Gastrocnemius medialis (tissue), 4 donors: ENCODE data around the gene ARAP3. TPM values are rescaled to one million over a fixed set of nuclear protein-coding genes. Genes with fewer than 3 reads are reported as not detected.

Source experiments
- ATAC-seq, 2 donors: fragments of 150-250 bp; one replicate each; pipeline ENCODE4 v1.9.1; 2016
- DNase-seq, 2 donors: peaks; one replicate each; pipeline ENCODE4 v3.0.0-alpha.2; 2019
- H3K27ac ChIP-seq, 4 donors: fragments of 200-600 bp; sonication (generic); 1 replicate in 1 of 4; 2 replicates in 3 of 4; pipeline ENCODE4 v1.5.1; 2016 to 2018; ENCODE audit warnings: mild to moderate bottlenecking in 2 of 4, moderate library complexity in 1 of 4
- H3K27me3 ChIP-seq, 3 donors: fragments of 200-600 bp; sonication (generic) in 2 of 3; 1 replicate in 1 of 3; 2 replicates in 2 of 3; pipeline versions ENCODE4 v1.5.1 to v1.6.0; 2016 to 2019; ENCODE audit warnings: mild to moderate bottlenecking in 1 of 3, moderate library complexity in 1 of 3
- H3K36me3 ChIP-seq, 2 donors: fragments of 200-600 bp; sonication (generic) in 1 of 2; one replicate each; pipeline ENCODE4 v1.5.1; 2017 to 2018
- H3K4me1 ChIP-seq, 2 donors: fragments of 200-600 bp; sonication (generic) in 1 of 2; one replicate each; pipeline ENCODE4 v1.5.1; 2016 to 2017; ENCODE audit warnings: mild to moderate bottlenecking in 2 of 2
- H3K4me3 ChIP-seq, 4 donors: fragments of 200-600 bp; sonication (generic) in 3 of 4; 1 replicate in 1 of 4; 2 replicates in 3 of 4; pipeline ENCODE4 v1.5.1; 2016 to 2019; ENCODE audit warnings: mild to moderate bottlenecking in 2 of 4
- H3K9me3 ChIP-seq, 3 donors: fragments of 200-600 bp; sonication (generic) in 2 of 3; 1 replicate in 1 of 3; 2 replicates in 2 of 3; pipeline ENCODE4 v1.5.1; 2016 to 2019
- POLR2A ChIP-seq, 2 donors: fragments of 450-650 bp; IDR thresholded peaks; one replicate each; pipeline ENCODE4 v1.6.1; 2017; ENCODE audit warnings: antibody characterized with exemption in 2 of 2, mild to moderate bottlenecking in 2 of 2, moderate library complexity in 2 of 2
- in situ Hi-C, 4 donors: fragments of 200-750 bp; cut with MboI; loops; one replicate each; pipeline versions ENCODE4 v1.15.0 to v1.8.0; 2017; ENCODE audit warnings: low sequenced_read_pairs in 4 of 4
- intact Hi-C: fragments of 100-400 bp; cut with DNase I; formaldehyde crosslinking; loops from one replicate; pipeline ENCODE4 v1.15.1; 2023; ENCODE audit warnings: low total_unique reads
- total RNA-seq, 4 donors: library from RNA; depleted of rRNA; stranded (reverse); fragments of >200 nt; gene quantifications; one replicate each; pipeline versions ENCODE4 v1.1.0 to v1.2.3, GENCODE V29; 2016
- TF ChIP-seq, protein P1 (sequence below), 5 experiments: fragments of 450-650 bp in 3 of 5; fragments of 200-600 bp in 2 of 5; sonication (generic) in 2 of 5; IDR thresholded peaks in 4 of 5; conservative IDR thresholded peaks in 1 of 5; 1 replicate in 4 of 5; 2 replicates in 1 of 5; pipeline ENCODE4 v1.5.1; 2016 to 2019; ENCODE audit warnings: antibody characterized with exemption in 5 of 5, mild to moderate bottlenecking in 3 of 5, moderate library complexity in 3 of 5

Gene ARAP3
- total RNA-seq, 4 donors from 2014 or later, result 1.6 to 5.5 (median 3.0) TPM

DNA sequence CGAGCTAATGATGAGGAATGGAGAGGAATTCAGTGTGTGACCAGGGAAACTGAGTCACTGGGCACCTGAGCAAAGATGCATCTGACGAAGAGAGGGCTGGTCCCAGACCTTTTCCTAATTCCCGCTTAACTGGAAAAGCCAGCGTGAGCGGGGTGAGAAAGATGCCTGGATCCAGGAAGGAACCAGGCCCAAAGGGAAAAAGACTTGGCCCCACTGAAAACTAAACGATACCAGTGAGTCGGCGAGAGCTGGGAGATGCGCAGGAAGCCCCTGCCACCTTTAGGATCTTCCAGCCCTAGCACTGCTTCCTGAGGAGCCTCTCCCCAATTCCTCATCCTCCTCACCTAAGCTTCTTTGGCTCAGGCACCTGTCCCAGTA, 30.3 kb downstream of the ARAP3 start:
- peak overlapping the region; percentile 49 to 75 (median 57) for H3K4me3 ChIP-seq
- in situ Hi-C loops, result no loop called here
- peak in 1 of 2 donors; percentile 22 for ATAC-seq
- H3K36me3 ChIP-seq, result no peaks in the 10 kb centered on the region
- peak overlapping the region in 3 of 4 donors; percentile 3 to 43 (median 12) for H3K27ac ChIP-seq
- H3K9me3 ChIP-seq, result no peaks in the 10 kb centered on the region
- H3K27me3 ChIP-seq, result no peaks in the 10 kb centered on the region
- peaks cover 0 to 5% of the 10 kb centered on the region in 2 donors for H3K4me1 ChIP-seq
- DNase-seq, result no peak
- intact Hi-C loops, result no loop called here
- TF ChIP-seq POLR2A (IDR thresholded peaks at IDR 0.05), result no peak
- TF ChIP-seq, protein P1, sequence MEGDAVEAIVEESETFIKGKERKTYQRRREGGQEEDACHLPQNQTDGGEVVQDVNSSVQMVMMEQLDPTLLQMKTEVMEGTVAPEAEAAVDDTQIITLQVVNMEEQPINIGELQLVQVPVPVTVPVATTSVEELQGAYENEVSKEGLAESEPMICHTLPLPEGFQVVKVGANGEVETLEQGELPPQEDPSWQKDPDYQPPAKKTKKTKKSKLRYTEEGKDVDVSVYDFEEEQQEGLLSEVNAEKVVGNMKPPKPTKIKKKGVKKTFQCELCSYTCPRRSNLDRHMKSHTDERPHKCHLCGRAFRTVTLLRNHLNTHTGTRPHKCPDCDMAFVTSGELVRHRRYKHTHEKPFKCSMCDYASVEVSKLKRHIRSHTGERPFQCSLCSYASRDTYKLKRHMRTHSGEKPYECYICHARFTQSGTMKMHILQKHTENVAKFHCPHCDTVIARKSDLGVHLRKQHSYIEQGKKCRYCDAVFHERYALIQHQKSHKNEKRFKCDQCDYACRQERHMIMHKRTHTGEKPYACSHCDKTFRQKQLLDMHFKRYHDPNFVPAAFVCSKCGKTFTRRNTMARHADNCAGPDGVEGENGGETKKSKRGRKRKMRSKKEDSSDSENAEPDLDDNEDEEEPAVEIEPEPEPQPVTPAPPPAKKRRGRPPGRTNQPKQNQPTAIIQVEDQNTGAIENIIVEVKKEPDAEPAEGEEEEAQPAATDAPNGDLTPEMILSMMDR (IDR thresholded peaks at IDR 0.05 in 4 of 5, conservative IDR thresholded peaks at IDR 0.05 in 1 of 5), result no peak

DNA sequence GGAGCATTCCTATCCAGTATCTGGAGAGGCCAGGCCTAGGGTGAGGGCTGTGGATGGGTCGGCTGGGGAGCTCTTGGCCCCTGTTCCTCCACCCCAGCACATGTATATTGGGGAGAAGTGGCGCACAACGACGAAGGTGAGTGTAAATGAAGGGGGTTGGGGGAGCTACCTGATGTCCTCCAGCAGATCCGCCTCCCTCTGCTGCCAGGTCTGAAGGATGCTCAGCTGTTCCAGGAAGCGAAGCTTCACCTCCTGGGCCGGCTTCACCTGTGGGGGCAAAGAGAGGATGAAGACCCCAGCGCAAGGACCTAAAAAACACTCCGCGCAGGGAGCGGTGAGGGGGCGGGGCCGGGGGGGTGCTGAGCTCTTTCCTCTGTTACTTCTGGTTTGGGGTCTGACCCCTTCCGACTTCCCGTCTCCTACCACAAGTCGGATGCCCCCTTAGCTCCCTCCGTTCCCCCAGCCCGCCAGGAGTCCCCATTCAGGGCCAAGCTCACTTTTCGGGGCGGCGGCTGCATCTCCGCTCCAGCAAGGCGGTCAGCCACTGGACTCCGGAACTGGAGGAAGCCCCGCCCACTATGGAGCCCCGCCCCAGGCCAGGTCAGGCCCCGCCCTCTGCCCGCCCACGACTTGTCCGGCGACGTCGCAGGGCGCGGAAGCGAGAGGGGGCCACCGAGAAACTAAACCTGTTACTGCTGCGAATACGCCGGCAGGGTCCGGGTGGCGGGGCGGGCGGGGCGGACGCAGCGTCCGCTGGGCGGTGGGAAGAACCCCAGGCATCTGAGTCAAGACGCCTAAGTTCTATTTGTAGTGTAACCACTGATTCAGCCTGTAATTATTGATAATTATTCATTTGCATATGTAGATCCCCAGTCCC, 30.9 kb downstream of the ARAP3 start, which contains the start of gene FCHSD1:
FCHSD1 (minus strand) TSS at position 568 of the 877 bp plus-strand sequence; CDS start at position 518, 50 bp downstream.
- DNase-seq (peak; percentile 70 to 78), ATAC-seq (peak; percentile 84 to 87)
- in situ Hi-C loops, result no loop called here
- Histone ChIP-seq H3K9me3 (no peaks in the 10 kb centered on the region), H3K27me3 (no peaks in the 10 kb centered on the region), H3K4me1 (peaks cover 0 to 5% of the 10 kb centered on the region in 2 donors), H3K36me3 (no peaks in the 10 kb centered on the region), H3K27ac (peak within 1 kb of the TSS in 3 of 4 donors; percentile 3 to 43 (median 12)), H3K4me3 (peak within 1 kb of the TSS; percentile 49 to 75 (median 57))
- peak; percentile 8 to 14 for TF ChIP-seq POLR2A (IDR thresholded peaks at IDR 0.05)
- TF ChIP-seq, protein P1 (IDR thresholded peaks at IDR 0.05 in 4 of 5, conservative IDR thresholded peaks at IDR 0.05 in 1 of 5), result peak in 2 of 5 experiments; percentile 11 to 27
- intact Hi-C loops, result no loop called here

DNA sequence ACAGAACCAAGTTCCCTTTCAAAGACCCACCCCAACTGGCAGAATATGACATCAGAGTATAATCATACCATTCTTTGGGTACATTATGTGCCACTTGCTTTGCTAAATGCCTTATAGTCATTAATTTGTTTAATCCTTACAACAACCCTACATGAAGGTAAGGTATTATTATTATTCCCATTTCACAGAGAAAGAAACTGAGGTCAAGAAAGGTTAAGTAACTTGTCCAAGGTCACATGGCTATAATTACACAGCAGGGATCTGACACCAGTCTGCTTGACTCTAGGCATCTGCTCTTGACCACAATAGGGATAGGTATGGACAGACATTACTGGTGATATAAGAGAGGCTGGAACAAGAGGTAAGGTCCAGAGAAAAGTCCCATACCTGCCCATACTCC, 32.1 kb downstream of the ARAP3 start:
- Histone ChIP-seq H3K36me3 (no peaks in the 10 kb centered on the region), H3K9me3 (no peaks in the 10 kb centered on the region), H3K4me1 (peaks cover 0 to 5% of the 10 kb centered on the region in 2 donors), H3K27me3 (no peaks in the 10 kb centered on the region), H3K27ac (no peak overlapping the region), H3K4me3 (no peak overlapping the region)
- TF ChIP-seq, protein P1 (IDR thresholded peaks at IDR 0.05 in 4 of 5, conservative IDR thresholded peaks at IDR 0.05 in 1 of 5), result no peak
- no peak for TF ChIP-seq POLR2A (IDR thresholded peaks at IDR 0.05)
- intact Hi-C loops (no loop called here), in situ Hi-C loops (no loop called here)
- ATAC-seq, result no peak
- no peak for DNase-seq

DNA sequence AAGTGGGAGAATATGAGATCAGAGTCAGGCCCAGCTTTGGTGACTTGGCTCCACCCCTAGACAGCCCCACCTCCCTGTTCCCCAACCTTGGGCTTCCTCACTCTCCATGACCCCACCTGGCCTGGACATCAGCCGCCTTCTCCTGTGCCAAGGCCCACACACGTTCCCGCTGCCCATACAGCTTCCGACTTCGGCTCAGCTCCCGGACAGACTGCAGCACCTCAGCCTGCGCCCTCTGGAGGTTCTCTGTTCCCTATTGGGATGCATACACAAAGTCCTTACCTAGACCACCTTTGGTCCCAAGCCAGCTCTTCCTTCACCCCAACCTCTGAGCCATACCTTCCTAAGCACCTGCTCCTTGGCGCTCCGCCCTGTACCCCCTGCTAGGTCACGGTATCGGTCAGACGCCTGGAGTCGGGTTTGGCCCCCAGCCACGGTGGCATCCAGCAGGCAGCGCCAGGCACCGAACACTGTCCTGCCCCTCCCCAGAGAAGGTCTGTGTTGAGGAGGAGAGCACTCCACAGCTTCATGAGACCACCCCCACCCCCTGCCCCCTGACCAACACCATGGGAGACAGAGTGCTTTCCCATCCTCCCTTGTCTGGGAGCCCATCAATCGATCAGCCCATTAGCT, 32.9 kb downstream of the ARAP3 start:
- intact Hi-C loops, result no loop called here
- Histone ChIP-seq H3K27ac (no peak overlapping the region), H3K36me3 (no peaks in the 10 kb centered on the region), H3K27me3 (no peaks in the 10 kb centered on the region), H3K9me3 (no peaks in the 10 kb centered on the region), H3K4me3 (no peak overlapping the region), H3K4me1 (peaks cover 0 to 5% of the 10 kb centered on the region in 2 donors)
- in situ Hi-C loops, result no loop called here
- TF ChIP-seq, protein P1 (IDR thresholded peaks at IDR 0.05 in 4 of 5, conservative IDR thresholded peaks at IDR 0.05 in 1 of 5), result no peak
- TF ChIP-seq POLR2A (IDR thresholded peaks at IDR 0.05), result no peak
- ATAC-seq (no peak), DNase-seq (no peak)
